Immature natural killer cell (primary cell): ENCODE data around the gene TMEFF2. TPM values are rescaled to one million over a fixed set of nuclear protein-coding genes. Genes with fewer than 3 reads are reported as not detected.

ENCODE experiments used
- DNase-seq, 3 donors: peaks; one replicate each; pipeline ENCODE4 v3.0.0; 2022; ENCODE audit warnings: mixed read lengths in 1 of 3
- H3K27ac Mint-ChIP-seq, 6 donors: one replicate each; pipeline ENCODE4 v1.8.0; 2020; ENCODE audit warnings: mixed read lengths in 6 of 6, mild to moderate bottlenecking in 5 of 6, inconsistent platforms in 4 of 6, moderate library complexity in 3 of 6
- H3K27me3 Mint-ChIP-seq, 3 donors: one replicate each; pipeline ENCODE4 v1.8.0; 2020 to 2021; ENCODE audit warnings: low read depth in 3 of 3, mild to moderate bottlenecking in 3 of 3, mixed read lengths in 3 of 3, moderate library complexity in 3 of 3, inconsistent platforms in 1 of 3
- H3K36me3 Mint-ChIP-seq, 3 donors: one replicate each; pipeline ENCODE4 v1.8.0; 2020; ENCODE audit warnings: mixed read lengths in 3 of 3, inconsistent platforms in 2 of 3, mild to moderate bottlenecking in 2 of 3
- H3K4me1 Mint-ChIP-seq, 2 donors: one replicate each; pipeline ENCODE4 v1.8.0; 2020; ENCODE audit warnings: inconsistent platforms in 2 of 2, mild to moderate bottlenecking in 2 of 2, mixed read lengths in 2 of 2, moderate library complexity in 1 of 2
- H3K4me3 Mint-ChIP-seq, 5 donors: one replicate each; pipeline ENCODE4 v1.8.0; 2020; ENCODE audit warnings: mild to moderate bottlenecking in 5 of 5, mixed read lengths in 5 of 5, inconsistent platforms in 3 of 5, moderate library complexity in 3 of 5
- H3K9me3 Mint-ChIP-seq, 6 donors: one replicate each; pipeline ENCODE4 v1.8.0; 2020; ENCODE audit warnings: mild to moderate bottlenecking in 6 of 6, mixed read lengths in 6 of 6, inconsistent platforms in 4 of 6, moderate library complexity in 3 of 6
- polyA plus RNA-seq, 3 donors: library from polyadenylated mRNA; unstranded; fragments of 300-500 nt; fragmentation: Illumina TruSeq; gene quantifications; one replicate each; pipeline ENCODE4 v1.2.3, GENCODE V29; 2021

The TMEFF2 gene
- polyA plus RNA-seq, 3 donors from 2014 or later = not detected

DNA sequence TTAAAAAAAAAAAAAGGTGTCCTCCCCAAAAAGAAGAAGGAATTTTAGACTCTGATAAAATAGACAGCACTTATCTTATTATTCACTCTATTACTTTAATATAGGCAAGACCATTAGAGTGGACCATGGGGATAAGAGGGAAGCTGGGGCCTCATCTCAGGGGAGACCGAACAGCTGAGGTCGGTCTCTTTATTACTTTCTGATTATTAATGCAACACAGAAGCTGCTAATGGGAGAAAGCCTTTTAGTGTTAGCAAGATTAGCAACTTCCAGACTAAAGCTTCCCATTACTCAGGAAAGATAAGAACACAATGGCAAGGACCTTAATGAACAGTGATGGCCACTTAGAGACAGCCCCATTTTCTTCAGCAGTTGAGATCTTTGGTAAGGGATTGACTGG lies 135.5 kb downstream of the TMEFF2 start:
- Mint-ChIP-seq H3K27me3 (peaks cover 0 to 3% (median 0%) of the 10 kb centered on the region in 3 donors), H3K27ac (no peak overlapping the region), H3K36me3 (no peaks in the 10 kb centered on the region), H3K4me1 (peaks cover 8 to 14% of the 10 kb centered on the region in 2 donors), H3K9me3 (no peaks in the 10 kb centered on the region), H3K4me3 (no peak overlapping the region)
- no peak for DNase-seq

DNA sequence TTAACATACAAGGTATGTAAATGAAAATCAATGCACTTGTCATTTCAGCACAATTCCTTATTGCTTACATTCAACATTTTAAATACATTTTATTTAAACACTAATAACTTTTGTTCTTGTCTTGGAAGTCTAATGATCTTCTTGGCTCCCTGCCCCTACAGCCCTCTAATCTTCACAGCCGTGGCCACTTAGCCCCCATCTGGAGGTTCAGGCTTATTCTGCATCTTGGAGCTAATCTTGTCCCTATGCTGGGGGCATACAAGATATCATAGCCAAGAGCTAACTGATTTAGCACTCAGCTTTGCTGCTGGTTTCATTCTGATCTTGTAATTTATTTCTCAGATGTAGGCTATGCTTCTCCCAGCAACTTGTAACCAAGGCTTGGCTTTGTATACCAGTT lies 140.8 kb downstream of the TMEFF2 start:
- H3K27me3 Mint-ChIP-seq = peaks cover 1 to 3% (median 2%) of the 10 kb centered on the region in 3 donors
- DNase-seq = no peak
- no peaks in the 10 kb centered on the region for H3K36me3 Mint-ChIP-seq
- H3K4me3 Mint-ChIP-seq = no peak overlapping the region
- H3K27ac Mint-ChIP-seq = no peak overlapping the region
- no peaks in the 10 kb centered on the region for H3K4me1 Mint-ChIP-seq
- no peaks in the 10 kb centered on the region for H3K9me3 Mint-ChIP-seq

DNA sequence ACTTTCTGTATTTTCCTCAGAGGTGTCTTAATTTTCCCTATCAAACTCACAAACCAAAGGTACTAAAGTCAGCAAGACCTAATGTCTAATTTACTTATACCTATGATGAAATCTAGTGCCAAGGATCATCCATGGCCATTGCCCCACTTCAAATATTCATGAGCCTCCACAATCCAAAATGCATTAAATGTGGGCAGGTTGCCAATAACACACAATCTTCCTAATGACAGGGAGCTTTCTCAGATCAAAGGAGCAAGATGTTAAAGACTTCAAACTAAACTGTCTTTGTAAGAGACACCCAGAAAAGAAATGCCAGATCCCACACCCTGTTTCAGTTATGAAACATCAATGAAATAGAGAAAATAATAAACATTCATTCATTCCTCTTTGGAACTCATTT lies 143.2 kb downstream of the TMEFF2 start:
- H3K27ac Mint-ChIP-seq = no peak overlapping the region
- DNase-seq = no peak
- H3K27me3 Mint-ChIP-seq = peaks cover 2 to 3% (median 3%) of the 10 kb centered on the region in 3 donors
- no peaks in the 10 kb centered on the region for H3K4me1 Mint-ChIP-seq
- no peak overlapping the region for H3K4me3 Mint-ChIP-seq
- no peaks in the 10 kb centered on the region for H3K36me3 Mint-ChIP-seq
- H3K9me3 Mint-ChIP-seq = no peaks in the 10 kb centered on the region

DNA sequence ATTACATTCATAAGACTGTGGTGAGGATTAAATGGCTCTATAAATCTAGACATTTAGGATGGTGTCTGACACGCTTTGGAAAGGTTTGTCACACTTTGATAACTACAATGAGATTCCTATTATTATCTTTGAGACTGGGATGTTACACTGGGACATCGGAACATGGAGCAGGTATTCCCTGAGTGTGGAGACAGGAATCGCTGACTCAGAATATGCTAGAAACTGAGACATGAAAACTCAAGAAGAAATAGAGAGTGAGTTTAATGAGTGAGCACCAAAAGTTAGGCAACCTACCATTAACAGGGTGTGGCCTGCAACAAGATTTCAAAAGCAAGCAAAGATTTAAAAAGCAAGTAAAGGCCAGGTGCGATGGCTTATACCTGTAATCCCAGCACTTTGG lies 145.4 kb downstream of the TMEFF2 start:
- no peak overlapping the region for H3K27ac Mint-ChIP-seq

GRCh38 chr2:192047315-192048107 lies 147.2 kb downstream of the TMEFF2 start:
- H3K27me3 Mint-ChIP-seq = peaks cover 0 to 3% (median 0%) of the 10 kb centered on the region in 3 donors
- H3K36me3 Mint-ChIP-seq = no peaks in the 10 kb centered on the region
- DNase-seq = no peak
- no peaks in the 10 kb centered on the region for H3K4me1 Mint-ChIP-seq
- H3K9me3 Mint-ChIP-seq = no peaks in the 10 kb centered on the region
- no peak overlapping the region for H3K4me3 Mint-ChIP-seq
- no peak overlapping the region for H3K27ac Mint-ChIP-seq

More for the DNA sequence above, 145.4 kb downstream of the TMEFF2 start:
- H3K4me3 Mint-ChIP-seq = no peak overlapping the region
- H3K27me3 Mint-ChIP-seq = peaks cover 2 to 3% (median 3%) of the 10 kb centered on the region in 3 donors
- H3K4me1 Mint-ChIP-seq = no peaks in the 10 kb centered on the region
- H3K9me3 Mint-ChIP-seq = no peaks in the 10 kb centered on the region
- no peaks in the 10 kb centered on the region for H3K36me3 Mint-ChIP-seq
- DNase-seq = no peak

DNA sequence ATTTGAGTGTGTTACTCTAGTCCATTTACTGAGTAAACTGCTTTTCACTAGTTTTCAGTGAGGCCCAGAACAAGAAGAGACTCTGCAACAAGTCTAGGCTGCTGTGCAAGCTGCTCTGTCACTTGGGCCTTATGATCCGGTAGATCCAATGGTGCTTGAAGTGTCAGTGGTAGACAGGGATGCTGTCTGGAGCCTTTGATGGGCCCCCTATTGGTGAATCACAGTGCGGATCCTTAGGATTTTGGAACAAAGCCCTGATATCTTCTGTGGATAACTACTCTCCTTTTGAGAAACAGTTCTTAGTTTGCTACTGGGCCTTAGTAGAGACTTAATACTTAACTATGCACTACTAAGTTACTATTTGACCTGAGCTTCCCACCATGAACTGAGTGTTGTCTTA lies 150.2 kb downstream of the TMEFF2 start:
- no peaks in the 10 kb centered on the region for H3K9me3 Mint-ChIP-seq
- DNase-seq = no peak
- no peaks in the 10 kb centered on the region for H3K36me3 Mint-ChIP-seq
- H3K27me3 Mint-ChIP-seq = peaks cover 0 to 2% (median 0%) of the 10 kb centered on the region in 3 donors
- H3K27ac Mint-ChIP-seq = no peak overlapping the region
- no peak overlapping the region for H3K4me3 Mint-ChIP-seq
- H3K4me1 Mint-ChIP-seq = no peaks in the 10 kb centered on the region

DNA sequence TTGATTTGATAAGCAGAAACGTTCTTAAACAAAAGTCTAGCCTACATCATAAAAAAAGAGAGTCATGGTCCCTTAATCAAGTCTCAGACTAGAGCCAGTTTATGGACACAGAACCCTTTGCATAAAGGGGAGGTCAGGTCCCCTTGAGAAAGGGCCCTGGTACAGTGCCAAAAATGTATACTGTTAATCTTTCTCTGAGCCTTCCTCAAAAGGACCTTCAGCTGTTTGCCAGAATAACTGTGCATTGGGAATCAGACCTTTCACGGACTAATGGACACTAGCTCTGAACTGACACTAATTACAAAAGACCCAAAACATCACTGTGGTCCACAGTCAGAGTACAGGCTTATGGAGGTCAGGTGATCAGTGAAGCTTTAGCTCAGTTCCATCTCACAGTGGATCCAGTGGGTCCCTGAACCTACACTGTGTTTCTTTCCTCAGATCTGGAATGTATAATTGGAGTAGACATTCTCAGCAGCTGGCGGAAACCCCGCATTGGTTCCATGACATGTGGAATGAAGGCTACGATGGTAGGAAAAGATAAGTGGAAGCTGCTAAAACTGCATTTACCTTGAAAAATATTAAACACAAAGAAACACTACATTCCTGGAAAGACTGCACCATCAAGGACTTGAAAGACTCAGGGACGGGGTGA lies 151.4 kb downstream of the TMEFF2 start:
- Mint-ChIP-seq H3K27me3 (peaks cover 0 to 2% (median 0%) of the 10 kb centered on the region in 3 donors), H3K4me1 (no peaks in the 10 kb centered on the region), H3K27ac (no peak overlapping the region), H3K4me3 (no peak overlapping the region), H3K9me3 (no peaks in the 10 kb centered on the region), H3K36me3 (no peaks in the 10 kb centered on the region)
- no peak for DNase-seq

DNA sequence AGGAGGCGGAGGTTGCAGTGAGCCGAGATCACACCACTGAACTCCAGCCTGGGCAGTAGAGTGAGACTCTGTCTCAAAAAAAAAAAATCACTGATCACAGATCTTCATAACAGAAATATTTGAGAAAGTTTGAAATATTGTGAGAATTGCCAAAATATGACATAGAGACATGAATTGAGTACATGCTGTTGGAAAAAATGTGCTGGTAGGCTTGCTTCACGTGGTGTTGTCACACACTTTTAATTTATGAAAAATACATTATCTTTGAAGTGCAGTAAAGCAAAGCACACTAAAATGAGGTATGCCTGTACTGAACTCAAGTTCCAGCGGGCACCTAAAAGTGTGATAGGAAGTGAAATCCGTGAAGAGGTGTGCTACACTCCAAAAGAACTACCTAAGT lies 152.6 kb downstream of the TMEFF2 start:
- Mint-ChIP-seq H3K27ac (no peak overlapping the region), H3K4me3 (no peak overlapping the region), H3K27me3 (no peaks in the 10 kb centered on the region), H3K9me3 (no peaks in the 10 kb centered on the region), H3K36me3 (no peaks in the 10 kb centered on the region), H3K4me1 (no peaks in the 10 kb centered on the region)
- DNase-seq = no peak

DNA sequence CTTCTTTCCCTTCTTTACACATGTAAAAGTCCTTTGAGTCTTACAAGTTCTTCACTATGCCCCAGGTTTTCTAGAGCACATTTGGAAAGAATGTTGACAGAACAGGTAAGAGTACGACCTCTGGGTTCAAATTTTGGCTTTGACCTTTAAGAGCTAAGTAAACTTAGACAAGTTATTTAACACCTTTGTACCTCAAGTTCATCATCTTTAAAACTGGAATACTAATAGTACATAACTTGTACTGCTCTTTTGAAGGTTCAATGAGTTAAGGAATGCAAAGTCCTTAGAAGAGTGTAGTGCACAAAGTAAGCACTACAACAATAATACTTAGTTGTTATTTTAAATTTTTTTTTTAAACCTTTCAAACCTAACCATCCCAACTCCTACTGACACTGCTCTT lies 156.6 kb downstream of the TMEFF2 start:
- no peak overlapping the region for H3K4me3 Mint-ChIP-seq
- H3K27ac Mint-ChIP-seq = no peak overlapping the region
- no peaks in the 10 kb centered on the region for H3K36me3 Mint-ChIP-seq

GRCh38 chr2:192035731-192036442 lies 158.8 kb downstream of the TMEFF2 start:
- Mint-ChIP-seq H3K4me1 (no peaks in the 10 kb centered on the region), H3K27me3 (no peaks in the 10 kb centered on the region), H3K27ac (peak overlapping the region in 1 of 6 donors; percentile 1), H3K9me3 (no peaks in the 10 kb centered on the region), H3K4me3 (no peak overlapping the region), H3K36me3 (no peaks in the 10 kb centered on the region)
- no peak for DNase-seq

More for the DNA sequence above, 156.6 kb downstream of the TMEFF2 start:
- H3K27me3 Mint-ChIP-seq = no peaks in the 10 kb centered on the region
- H3K4me1 Mint-ChIP-seq = no peaks in the 10 kb centered on the region
- no peaks in the 10 kb centered on the region for H3K9me3 Mint-ChIP-seq
- DNase-seq = no peak

DNA sequence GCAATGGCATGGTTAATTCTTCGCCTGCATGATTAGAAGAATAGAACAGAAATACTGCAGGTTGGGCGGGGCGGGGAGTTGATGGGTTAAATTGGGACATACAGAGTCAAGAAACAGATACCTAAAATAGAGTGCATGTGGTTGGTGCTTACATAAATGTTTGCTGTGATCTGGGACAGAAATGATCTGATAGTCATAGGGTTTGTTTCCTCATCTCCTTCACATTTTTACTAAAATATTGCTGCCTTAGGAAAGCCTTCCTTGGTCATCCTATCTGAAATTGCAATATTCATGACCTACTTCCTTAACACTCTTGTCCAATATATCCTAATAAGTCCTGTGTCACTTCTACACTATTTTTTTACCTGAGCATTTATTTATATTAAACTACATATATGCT lies 163.9 kb downstream of the TMEFF2 start:
- DNase-seq = no peak
- Mint-ChIP-seq H3K9me3 (no peaks in the 10 kb centered on the region), H3K27me3 (peaks cover 0 to 2% (median 0%) of the 10 kb centered on the region in 3 donors), H3K27ac (no peak overlapping the region), H3K4me1 (no peaks in the 10 kb centered on the region), H3K36me3 (no peaks in the 10 kb centered on the region), H3K4me3 (no peak overlapping the region)

GRCh38 chr2:192030289-192030688 lies 164.4 kb downstream of the TMEFF2 start:
- H3K27ac Mint-ChIP-seq = no peak overlapping the region
- no peak for DNase-seq

DNA sequence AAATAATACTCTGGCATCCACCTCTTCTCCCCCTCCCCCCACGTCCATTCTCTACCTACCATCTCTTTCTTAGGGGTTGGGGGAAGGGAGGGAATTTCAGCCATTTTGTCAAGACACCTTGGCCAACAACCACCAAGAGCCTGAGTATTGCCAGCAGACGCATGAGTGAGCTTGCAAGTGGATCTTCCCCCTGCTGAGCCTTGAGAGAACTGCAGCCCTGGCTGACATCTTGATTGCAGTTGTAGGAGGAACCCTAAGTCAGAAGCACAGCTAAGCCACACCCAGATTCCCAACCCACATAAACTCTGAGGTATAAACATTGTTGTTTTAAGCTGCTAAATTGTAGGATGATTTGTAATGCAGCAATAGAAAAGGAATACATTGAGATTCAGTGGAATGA lies 165.6 kb downstream of the TMEFF2 start:
- no peak overlapping the region for H3K4me3 Mint-ChIP-seq
- H3K9me3 Mint-ChIP-seq = no peaks in the 10 kb centered on the region
- no peak overlapping the region for H3K27ac Mint-ChIP-seq
- no peak for DNase-seq
- no peaks in the 10 kb centered on the region for H3K36me3 Mint-ChIP-seq
- H3K27me3 Mint-ChIP-seq = peaks cover 0 to 2% (median 0%) of the 10 kb centered on the region in 3 donors
- H3K4me1 Mint-ChIP-seq = no peaks in the 10 kb centered on the region

More at GRCh38 chr2:192030289-192030688, 164.4 kb downstream of the TMEFF2 start:
- no peaks in the 10 kb centered on the region for H3K36me3 Mint-ChIP-seq
- H3K4me3 Mint-ChIP-seq = no peak overlapping the region
- H3K9me3 Mint-ChIP-seq = no peaks in the 10 kb centered on the region
- peaks cover 0 to 2% (median 0%) of the 10 kb centered on the region in 3 donors for H3K27me3 Mint-ChIP-seq
- H3K4me1 Mint-ChIP-seq = no peaks in the 10 kb centered on the region

DNA sequence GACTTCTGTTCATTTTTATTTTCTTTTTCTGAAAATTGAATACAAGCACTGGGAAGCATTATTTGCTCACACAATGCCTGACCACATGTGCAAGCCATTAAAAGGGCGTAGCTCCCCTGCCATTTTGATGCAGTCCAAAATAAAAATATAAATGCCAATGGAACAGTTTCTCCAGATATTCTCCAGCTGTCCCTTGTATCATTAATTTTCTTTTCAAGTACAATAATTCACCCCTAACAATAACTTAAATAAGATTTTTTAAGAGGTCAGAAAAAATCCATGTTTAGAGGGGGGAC lies 168.0 kb downstream of the TMEFF2 start:
- no peak for DNase-seq
- Mint-ChIP-seq H3K27ac (no peak overlapping the region), H3K4me1 (no peaks in the 10 kb centered on the region), H3K9me3 (no peaks in the 10 kb centered on the region), H3K36me3 (no peaks in the 10 kb centered on the region), H3K4me3 (no peak overlapping the region), H3K27me3 (peaks cover 0 to 2% (median 0%) of the 10 kb centered on the region in 3 donors)
